KMS-11 (cell line): ENCODE measurements around the gene NDUFB2.

Experiments used
- H2AFZ ChIP-seq: fragments of 200-600 bp; sonication (generic); 2 replicates; pipeline ENCODE4 v1.6.1; 2016; ENCODE audit warnings: antibody characterized with exemption, mixed run types, low read depth
- H3K27ac ChIP-seq: fragments of 200-600 bp; sonication (generic); 2 replicates; pipeline ENCODE4 v1.6.1; 2016; ENCODE audit warnings: mild to moderate bottlenecking, mixed run types
- H3K27me3 ChIP-seq: fragments of 200-600 bp; sonication (generic); 2 replicates; pipeline ENCODE4 v1.6.1; 2017; ENCODE audit warnings: mild to moderate bottlenecking, low read depth, mixed run types, moderate library complexity; ENCODE audit not compliant: insufficient read depth
- H3K36me3 ChIP-seq: fragments of 200-600 bp; sonication (generic); 2 replicates; pipeline ENCODE4 v1.6.1; 2017; ENCODE audit warnings: mild to moderate bottlenecking, mixed run types; ENCODE audit not compliant: insufficient read depth
- H3K4me1 ChIP-seq: fragments of 200-600 bp; sonication (generic); 2 replicates; pipeline ENCODE4 v1.6.1; 2016; ENCODE audit warnings: mild to moderate bottlenecking, low read depth, mixed run types; ENCODE audit not compliant: poor library complexity, severe bottlenecking
- H3K4me2 ChIP-seq: fragments of 200-600 bp; sonication (generic); 2 replicates; pipeline ENCODE4 v1.7.0; 2016; ENCODE audit warnings: mild to moderate bottlenecking, mixed run types
- H3K4me3 ChIP-seq: fragments of 200-600 bp; sonication (generic); IDR thresholded peaks from 2 replicates; pipeline ENCODE4 v1.6.1; 2017; ENCODE audit warnings: low read depth, low read length, mixed read lengths; ENCODE audit not compliant: insufficient read depth
- H3K79me2 ChIP-seq: fragments of 200-600 bp; sonication (generic); 2 replicates; pipeline ENCODE4 v1.6.1; 2016; ENCODE audit warnings: low read depth, mixed run types; ENCODE audit not compliant: insufficient read depth
- H3K9ac ChIP-seq: fragments of 200-600 bp; sonication (generic); 2 replicates; pipeline ENCODE4 v1.6.1; 2016; ENCODE audit warnings: mild to moderate bottlenecking, mixed run types
- H4K20me1 ChIP-seq: fragments of 200-600 bp; sonication (generic); 2 replicates; pipeline ENCODE4 v1.6.1; 2016; ENCODE audit warnings: mild to moderate bottlenecking, mixed run types; ENCODE audit not compliant: insufficient read depth
- TF ChIP-seq, protein P1 (sequence below): fragments of 200-600 bp; sonication (generic); conservative IDR thresholded peaks from 2 replicates; pipeline ENCODE4 v1.6.1; 2017; ENCODE audit warnings: low read depth, mild to moderate bottlenecking, antibody characterized with exemption, low read length, moderate library complexity, mixed read lengths

The NDUFB2 gene

DNA sequence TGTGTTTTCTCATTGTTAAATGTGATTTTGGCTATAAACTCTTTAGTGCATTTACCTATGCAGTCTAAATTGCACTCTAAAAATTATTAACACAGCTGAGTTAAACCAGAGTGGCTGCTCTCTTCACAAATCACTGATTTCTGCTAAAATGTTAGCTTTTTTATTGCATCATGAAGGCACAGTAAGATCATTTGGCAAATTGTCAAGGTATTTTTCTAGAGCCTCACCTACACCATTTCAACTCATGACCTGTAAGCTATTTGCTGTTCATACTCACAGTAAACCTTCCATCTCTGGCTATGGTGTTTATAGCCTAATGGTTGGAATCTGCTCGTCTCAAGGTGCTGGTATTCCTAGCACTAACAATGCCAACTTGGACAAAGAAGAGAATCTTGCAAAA lies 25.7 kb downstream of the NDUFB2 start:
- TF ChIP-seq, protein P1, sequence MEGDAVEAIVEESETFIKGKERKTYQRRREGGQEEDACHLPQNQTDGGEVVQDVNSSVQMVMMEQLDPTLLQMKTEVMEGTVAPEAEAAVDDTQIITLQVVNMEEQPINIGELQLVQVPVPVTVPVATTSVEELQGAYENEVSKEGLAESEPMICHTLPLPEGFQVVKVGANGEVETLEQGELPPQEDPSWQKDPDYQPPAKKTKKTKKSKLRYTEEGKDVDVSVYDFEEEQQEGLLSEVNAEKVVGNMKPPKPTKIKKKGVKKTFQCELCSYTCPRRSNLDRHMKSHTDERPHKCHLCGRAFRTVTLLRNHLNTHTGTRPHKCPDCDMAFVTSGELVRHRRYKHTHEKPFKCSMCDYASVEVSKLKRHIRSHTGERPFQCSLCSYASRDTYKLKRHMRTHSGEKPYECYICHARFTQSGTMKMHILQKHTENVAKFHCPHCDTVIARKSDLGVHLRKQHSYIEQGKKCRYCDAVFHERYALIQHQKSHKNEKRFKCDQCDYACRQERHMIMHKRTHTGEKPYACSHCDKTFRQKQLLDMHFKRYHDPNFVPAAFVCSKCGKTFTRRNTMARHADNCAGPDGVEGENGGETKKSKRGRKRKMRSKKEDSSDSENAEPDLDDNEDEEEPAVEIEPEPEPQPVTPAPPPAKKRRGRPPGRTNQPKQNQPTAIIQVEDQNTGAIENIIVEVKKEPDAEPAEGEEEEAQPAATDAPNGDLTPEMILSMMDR, result no peak
- no peak overlapping the region for H2AFZ ChIP-seq
- no peak overlapping the region for H3K4me2 ChIP-seq
- no peaks in the 10 kb centered on the region for H4K20me1 ChIP-seq
- no peaks in the 10 kb centered on the region for H3K27me3 ChIP-seq
- no peaks in the 10 kb centered on the region for H3K79me2 ChIP-seq
- H3K4me1 ChIP-seq, result no peaks in the 10 kb centered on the region
- H3K36me3 ChIP-seq, result no peaks in the 10 kb centered on the region
- no peak overlapping the region for H3K27ac ChIP-seq
- H3K9ac ChIP-seq, result no peak overlapping the region
- no peak overlapping the region for H3K4me3 ChIP-seq

DNA sequence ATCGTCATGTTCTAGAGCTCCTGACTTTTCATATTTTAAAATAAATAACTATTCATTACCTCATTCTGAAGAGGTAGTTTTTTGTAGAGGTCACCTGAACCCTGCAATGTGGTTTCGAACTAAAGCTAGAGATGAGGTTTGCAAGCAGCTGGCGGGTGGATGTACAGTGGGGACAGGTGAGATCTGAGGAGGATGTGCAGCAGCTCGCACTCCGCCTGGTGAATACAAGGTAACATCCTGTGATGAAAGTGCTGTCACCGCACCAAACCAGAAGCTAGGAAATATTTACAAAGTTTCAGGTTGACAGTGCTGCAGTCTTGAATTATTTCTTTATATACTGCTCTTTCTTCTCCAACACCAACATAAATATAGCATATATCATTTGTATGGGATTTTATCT lies 26.5 kb downstream of the NDUFB2 start:
- H3K4me2 ChIP-seq, result no peak overlapping the region
- no peak overlapping the region for H3K9ac ChIP-seq
- H3K27me3 ChIP-seq, result no peaks in the 10 kb centered on the region
- no peak overlapping the region for H3K4me3 ChIP-seq
- H2AFZ ChIP-seq, result no peak overlapping the region
- no peaks in the 10 kb centered on the region for H4K20me1 ChIP-seq
- no peaks in the 10 kb centered on the region for H3K36me3 ChIP-seq
- TF ChIP-seq, protein P1, result no peak
- no peaks in the 10 kb centered on the region for H3K79me2 ChIP-seq
- no peaks in the 10 kb centered on the region for H3K4me1 ChIP-seq
- H3K27ac ChIP-seq, result no peak overlapping the region

DNA sequence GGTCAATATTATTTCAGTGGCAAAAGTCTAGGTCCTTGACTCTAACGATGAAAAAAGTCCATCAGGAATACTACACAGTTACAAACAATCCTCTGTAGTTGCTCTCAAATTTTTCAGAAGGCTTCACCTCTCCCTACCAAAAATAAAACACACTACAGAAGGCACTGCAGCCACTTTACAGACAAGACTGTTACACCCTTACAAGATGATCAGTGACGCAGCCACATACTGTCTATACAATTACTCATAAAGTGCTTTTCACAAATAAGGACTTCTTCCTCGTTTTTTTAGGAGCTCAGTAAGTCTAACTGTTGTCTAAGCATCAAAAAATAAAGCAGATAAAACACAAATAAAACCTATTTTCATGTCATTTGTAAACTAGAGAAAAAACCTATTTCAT lies 27.1 kb downstream of the NDUFB2 start:
- no peak overlapping the region for H3K4me3 ChIP-seq
- TF ChIP-seq, protein P1, result no peak
- no peaks in the 10 kb centered on the region for H3K4me1 ChIP-seq
- H3K4me2 ChIP-seq, result no peak overlapping the region
- no peak overlapping the region for H2AFZ ChIP-seq
- H3K27me3 ChIP-seq, result no peaks in the 10 kb centered on the region
- no peaks in the 10 kb centered on the region for H3K36me3 ChIP-seq
- no peak overlapping the region for H3K27ac ChIP-seq
- H3K79me2 ChIP-seq, result no peaks in the 10 kb centered on the region
- H3K9ac ChIP-seq, result no peak overlapping the region
- no peaks in the 10 kb centered on the region for H4K20me1 ChIP-seq

DNA sequence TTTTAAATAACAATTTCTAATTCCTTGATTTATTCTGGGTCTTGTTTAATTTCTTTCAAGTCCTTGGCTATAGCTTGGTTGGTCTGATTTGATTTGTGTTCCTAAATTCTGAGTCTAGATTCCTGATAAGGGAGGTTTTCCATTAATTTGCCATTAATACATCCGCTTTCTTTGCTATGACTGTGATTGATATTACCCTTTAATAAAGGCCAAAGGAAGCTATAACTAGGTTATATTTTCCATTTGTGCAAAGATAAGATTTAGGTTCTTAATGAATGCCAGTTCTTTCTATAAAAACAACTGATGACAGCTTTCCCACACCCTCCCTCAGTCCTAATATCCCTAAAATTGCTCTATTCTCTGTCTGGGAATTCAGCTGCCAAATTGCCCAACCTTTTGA lies 28.2 kb downstream of the NDUFB2 start:
- H3K4me3 ChIP-seq, result no peak overlapping the region
- TF ChIP-seq, protein P1, result no peak
- no peak overlapping the region for H3K9ac ChIP-seq
- H3K27ac ChIP-seq, result no peak overlapping the region
- H3K36me3 ChIP-seq, result no peaks in the 10 kb centered on the region
- H3K27me3 ChIP-seq, result no peaks in the 10 kb centered on the region
- H3K4me1 ChIP-seq, result no peaks in the 10 kb centered on the region
- H4K20me1 ChIP-seq, result no peaks in the 10 kb centered on the region
- no peaks in the 10 kb centered on the region for H3K79me2 ChIP-seq
- H3K4me2 ChIP-seq, result no peak overlapping the region
- H2AFZ ChIP-seq, result no peak overlapping the region

DNA sequence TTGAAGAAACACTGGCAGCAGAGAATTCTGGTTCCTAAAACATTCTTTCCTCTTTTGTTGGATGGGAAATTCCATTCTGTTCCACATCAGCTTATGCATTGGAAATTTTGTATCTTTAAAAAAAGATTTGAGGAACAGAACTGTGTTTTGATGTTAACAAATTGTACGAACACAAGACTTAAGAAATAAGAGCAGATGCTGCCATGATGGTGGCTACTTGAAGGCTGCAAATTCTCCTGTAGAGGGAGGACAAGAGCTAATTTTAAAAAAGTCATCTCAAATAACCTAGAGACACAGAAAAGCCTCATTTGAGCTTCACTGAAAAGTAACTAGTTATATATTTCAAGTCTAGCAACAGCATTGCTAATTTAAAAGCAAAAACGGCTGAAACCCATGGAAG lies 29.8 kb downstream of the NDUFB2 start:
- H3K4me1 ChIP-seq, result no peaks in the 10 kb centered on the region
- TF ChIP-seq, protein P1, result peak; percentile 68
- H3K79me2 ChIP-seq, result no peaks in the 10 kb centered on the region
- H3K4me2 ChIP-seq, result no peak overlapping the region
- H3K27me3 ChIP-seq, result no peaks in the 10 kb centered on the region
- no peak overlapping the region for H3K4me3 ChIP-seq
- no peak overlapping the region for H2AFZ ChIP-seq
- H3K9ac ChIP-seq, result no peak overlapping the region
- H4K20me1 ChIP-seq, result no peaks in the 10 kb centered on the region
- no peaks in the 10 kb centered on the region for H3K36me3 ChIP-seq
- no peak overlapping the region for H3K27ac ChIP-seq
